Testis (tissue), 2 donors: ENCODE data around the gene TNFAIP8.

Source experiments
- POLR2A ChIP-seq: fragments of 450-650 bp; IDR thresholded peaks from one replicate; pipeline ENCODE4 v1.6.1; 2017; ENCODE audit warnings: antibody characterized with exemption, mild to moderate bottlenecking, moderate library complexity
- TF ChIP-seq, protein P1 (sequence below), 3 experiments: fragments of 450-650 bp in 2 of 3; fragments of 200-600 bp in 1 of 3; sonication (generic) in 1 of 3; IDR thresholded peaks; one replicate each; pipeline ENCODE4 v1.5.1; 2016 to 2019; ENCODE audit warnings: antibody characterized with exemption in 3 of 3, mild to moderate bottlenecking in 2 of 3, moderate library complexity in 1 of 3

DNA sequence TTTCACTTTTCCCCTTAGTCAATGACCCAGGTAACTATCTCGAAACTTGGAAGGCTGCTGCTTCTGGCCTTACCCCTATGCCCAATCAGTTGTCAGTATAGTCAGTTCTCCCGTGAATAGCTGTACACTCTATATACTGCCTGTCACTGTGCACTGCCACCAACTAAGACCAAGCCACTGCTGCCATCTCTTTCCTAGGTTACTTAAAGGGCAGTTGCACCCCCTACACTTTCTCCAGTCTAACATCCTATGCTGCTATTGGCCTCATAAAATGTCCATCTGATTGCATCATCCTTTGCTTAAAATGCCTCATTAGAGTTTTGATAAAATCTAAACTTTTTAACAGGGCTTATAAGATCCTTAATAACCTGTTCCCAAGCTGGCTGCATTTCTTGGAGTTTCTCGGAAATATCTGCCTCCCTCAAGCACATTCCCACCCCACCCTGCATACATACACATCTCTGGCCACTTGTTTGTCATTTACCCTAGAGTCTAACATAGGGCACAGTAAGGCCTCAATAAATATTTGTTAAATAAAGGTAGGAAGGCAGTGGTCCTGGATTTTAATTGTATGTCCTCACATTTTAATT, 32.8 kb upstream of the TNFAIP8 start:
- TF ChIP-seq, protein P1, sequence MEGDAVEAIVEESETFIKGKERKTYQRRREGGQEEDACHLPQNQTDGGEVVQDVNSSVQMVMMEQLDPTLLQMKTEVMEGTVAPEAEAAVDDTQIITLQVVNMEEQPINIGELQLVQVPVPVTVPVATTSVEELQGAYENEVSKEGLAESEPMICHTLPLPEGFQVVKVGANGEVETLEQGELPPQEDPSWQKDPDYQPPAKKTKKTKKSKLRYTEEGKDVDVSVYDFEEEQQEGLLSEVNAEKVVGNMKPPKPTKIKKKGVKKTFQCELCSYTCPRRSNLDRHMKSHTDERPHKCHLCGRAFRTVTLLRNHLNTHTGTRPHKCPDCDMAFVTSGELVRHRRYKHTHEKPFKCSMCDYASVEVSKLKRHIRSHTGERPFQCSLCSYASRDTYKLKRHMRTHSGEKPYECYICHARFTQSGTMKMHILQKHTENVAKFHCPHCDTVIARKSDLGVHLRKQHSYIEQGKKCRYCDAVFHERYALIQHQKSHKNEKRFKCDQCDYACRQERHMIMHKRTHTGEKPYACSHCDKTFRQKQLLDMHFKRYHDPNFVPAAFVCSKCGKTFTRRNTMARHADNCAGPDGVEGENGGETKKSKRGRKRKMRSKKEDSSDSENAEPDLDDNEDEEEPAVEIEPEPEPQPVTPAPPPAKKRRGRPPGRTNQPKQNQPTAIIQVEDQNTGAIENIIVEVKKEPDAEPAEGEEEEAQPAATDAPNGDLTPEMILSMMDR (IDR thresholded peaks at IDR 0.05): no peak
- TF ChIP-seq POLR2A: no peak
